HG02870 (cell line): ENCODE measurements around the gene EME2.

ENCODE experiments used
- ATAC-seq: cut with Tn5 transposase; IDR thresholded peaks from one replicate; pipeline ENCODE4 v1.9.1; 2021; ENCODE audit warnings: mild to moderate bottlenecking, moderate library complexity; ENCODE audit not compliant: unreplicated experiment

The EME2 gene

DNA sequence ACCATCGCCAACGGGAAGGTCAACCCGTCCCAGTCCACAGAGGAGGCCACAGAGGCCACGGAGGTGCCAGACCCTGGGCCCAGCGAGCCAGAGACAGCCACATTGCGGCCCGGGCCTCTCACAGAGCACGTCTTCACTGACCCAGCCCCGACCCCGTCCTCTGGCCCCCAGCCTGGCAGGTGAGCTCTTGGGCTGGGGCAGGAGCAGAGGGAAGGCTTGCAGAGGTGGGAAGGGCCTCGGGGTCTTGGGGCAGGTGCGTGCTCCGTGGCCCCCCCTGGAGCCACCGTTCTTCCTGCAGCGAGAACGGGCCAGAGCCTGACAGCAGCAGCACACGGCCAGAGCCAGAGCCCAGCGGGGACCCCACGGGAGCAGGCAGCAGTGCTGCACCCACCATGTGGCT is 6.4 kb upstream of the EME2 start:
- ATAC-seq, result no peak

DNA sequence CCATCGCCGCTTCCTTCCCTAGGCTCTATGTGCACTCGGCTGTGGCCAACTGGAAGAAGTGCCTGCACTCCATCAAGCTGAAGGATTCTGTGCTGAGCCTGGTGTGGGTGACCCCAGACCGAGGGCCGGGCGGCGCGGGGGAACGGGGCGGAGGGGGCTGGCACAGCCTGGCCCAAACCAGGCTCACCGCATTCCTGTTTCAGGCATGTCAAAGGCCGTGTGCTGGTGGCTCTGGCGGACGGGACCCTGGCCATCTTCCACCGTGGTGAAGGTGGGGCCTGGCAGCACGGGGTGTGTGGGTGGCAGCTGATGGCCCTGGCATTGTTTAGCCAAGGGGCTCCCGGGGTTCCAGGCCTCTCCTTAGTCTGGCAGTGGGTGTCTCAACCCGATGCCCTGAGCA is 5.9 kb upstream of the EME2 start:
- ATAC-seq, result no peak

GRCh38 chr16:1767116-1767994 is 5.3 kb upstream of the EME2 start:
- no peak for ATAC-seq

GRCh38 chr16:1768061-1768766 is 4.4 kb upstream of the EME2 start:
- no peak for ATAC-seq

DNA sequence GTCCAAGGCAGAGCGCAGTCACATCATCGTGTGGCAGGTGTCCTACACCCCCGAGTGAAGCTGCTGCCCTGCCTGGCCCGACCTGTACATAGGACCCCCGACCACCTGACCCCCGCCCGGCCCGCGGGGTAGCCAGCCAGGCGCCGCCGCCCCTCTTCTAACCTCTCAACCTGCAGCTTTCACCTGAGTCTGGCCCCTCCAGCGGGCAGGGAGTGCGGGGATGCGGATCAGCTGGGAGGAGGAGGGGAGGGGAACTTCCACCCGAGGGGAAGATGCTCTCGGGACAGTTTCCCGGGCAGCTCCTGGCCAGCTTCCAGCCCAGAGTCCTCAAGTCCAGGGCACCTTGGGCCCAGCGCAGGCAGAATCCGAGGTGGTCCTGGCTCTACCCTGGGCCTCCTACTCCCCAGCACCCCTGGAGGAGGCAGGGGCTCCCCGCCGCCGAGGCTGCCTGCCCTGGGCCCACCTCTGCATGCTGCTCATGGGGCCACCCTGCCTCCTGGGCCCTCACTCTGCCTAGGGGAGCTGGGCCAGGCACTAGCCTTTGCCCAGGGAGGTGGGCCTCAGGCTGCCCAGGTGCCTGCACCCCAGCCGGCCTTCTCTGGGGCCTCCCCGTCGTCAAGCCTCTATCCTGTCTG is 3.7 kb upstream of the EME2 start:
- ATAC-seq, result no peak

- no peak for ATAC-seq
Measured at GRCh38 chr16:1769402-1770300, 3.0 kb upstream of the EME2 start.

DNA sequence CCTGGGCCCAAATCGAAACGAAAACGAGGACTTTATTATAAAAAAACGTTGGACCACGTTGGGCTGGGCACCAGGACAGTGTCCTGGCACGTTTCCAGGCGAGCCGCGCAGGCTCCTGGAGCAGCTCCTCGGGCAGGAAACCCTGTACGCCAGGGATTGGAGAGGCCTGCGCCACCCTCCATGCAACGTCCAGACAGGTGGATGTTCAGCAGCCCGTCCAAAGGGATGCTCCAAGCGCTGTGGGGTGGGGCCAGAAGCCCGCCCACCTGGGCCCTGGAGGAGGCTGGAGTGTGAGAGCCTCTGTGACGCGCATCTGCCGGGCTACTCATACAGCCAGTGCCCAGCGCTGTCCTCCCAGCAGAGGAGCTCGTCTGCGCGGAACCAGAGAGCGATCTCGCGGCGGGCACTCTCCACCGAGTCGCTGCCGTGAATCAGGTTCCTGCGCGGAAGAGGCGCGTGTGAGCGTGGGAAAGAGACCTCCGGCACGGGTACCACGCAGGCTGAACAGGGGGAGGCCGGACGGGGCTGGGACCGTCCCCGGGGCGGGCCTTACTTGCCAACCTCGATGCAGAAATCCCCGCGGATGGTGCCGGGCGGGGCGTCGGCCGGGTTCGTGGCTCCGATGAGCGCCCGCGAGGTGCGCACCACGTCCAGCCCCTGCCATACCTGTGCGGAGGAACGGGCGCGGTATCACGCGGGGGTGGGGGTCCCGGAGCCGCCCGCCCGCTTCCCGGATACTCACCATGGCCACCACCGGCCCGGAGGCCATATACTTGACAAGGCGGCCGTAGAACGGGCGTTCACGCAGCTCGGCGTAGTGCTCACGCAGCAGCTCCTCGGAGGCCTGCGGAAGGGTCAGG is 2.1 kb upstream of the EME2 start:
- no peak for ATAC-seq

DNA sequence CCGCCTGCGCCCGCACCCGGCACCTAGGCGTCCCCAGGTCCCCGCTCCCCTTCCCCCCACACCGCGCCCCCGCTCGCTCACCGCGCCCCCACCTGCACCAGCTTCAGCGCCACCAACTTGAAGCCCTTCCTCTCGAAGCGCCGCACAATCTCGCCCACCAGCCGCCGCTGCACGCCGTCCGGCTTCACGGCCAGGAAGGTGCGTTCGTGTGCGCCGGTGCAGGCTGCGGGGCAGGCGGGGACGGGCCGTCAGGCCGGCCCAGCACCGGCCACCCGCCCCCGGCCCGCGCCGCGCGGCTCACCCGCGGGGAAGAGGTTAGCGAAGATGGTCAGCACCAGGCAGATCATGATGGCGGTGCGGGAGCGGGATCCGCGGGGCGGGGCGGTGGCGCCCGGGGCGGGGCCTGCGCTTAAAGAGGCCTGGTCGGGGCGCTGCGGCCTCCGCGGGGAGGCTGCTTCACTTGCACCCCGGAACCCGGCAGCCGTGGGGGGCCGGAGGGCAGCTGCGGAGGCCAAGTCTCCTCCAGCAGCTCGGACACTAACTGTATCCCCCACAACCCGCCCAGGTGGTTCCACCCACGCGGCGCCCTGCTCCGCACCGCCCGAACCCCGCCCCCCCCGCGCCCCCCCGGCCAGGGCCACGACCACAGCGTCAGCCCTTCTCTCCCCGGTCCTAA is 1.3 kb upstream of the EME2 start, which contains the start of gene NME3:
TSS of gene NME3 (minus strand) at position 356 of the 676 bp plus-strand sequence. CDS start at position 347, 9 bp downstream.
- ATAC-seq, result peak; percentile 29

GRCh38 chr16:1771864-1772361 is 697 bp upstream of the EME2 start:
- ATAC-seq, result no peak

GRCh38 chr16:1772908-1773702 is 495 bp downstream of the EME2 start, which contains the start of gene MRPS34:
Gene MRPS34 (minus strand): TSS chr16:1773134. CDS start chr16:1773119, 15 bp downstream.
- peak; percentile 40 for ATAC-seq

GRCh38 chr16:1773703-1774447 is 1.3 kb downstream of the EME2 start:
- ATAC-seq, result no peak

DNA sequence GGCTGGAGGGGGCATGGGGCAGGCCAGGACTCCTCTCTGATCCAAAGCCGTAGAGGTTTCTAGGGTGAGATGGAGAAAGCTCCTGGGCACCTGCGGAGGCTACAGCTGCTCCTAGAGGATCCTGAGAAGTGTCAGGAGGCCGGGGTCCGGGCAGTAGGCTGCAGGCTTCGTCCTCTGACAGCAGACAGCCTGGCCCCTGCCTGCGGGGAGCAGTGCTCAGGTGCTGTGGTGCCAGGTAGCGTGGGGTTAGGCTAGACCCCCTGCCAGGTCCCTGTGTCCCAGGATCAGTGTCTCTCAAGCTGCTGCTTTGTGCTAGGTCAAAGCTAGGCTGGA is 1.8 kb downstream of the EME2 start:
- ATAC-seq, result no peak

- ATAC-seq, result no peak
Measured at GRCh38 chr16:1775006-1775845, 2.6 kb downstream of the EME2 start.

DNA sequence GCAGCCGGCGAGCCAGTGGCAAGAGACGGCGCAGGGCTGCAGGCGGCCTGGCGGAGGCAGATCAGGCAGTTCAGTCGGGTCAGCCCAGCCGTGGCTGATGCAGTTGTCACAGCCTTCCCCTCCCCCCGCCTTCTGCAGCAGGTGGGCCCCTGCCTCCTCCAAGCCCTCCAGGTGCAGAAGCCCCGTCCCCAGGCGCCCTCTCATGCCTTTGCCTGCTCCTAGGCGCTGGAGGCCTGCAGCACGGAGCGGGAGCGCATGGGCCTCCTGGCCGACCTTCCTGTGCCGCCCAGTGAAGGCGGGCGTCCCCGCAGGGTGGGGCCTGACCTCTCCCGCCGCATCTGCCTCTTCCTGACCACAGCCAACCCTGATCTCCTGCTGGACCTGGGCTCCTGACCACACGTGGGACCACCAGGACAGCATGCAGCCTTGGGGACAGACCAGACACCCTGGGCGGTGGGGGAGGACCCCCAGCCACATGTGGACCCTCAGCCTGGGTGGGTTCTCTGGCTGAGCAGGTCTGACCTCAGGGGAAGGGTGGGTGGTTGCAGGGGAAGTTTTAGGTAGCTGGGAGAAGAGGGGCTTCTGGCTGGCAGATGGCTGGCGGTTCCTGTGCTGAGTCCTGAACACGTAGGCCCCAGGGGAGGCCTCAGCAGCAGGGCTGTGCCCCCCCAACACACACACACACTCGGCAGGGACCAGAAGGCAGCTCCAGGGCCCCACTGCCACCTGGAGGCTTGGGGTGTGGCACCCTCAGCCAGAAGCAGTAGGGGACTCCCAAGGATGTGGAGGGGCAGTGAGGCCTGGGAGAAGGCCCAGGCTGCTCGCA is 3.4 kb downstream of the EME2 start:
- ATAC-seq, result no peak

GRCh38 chr16:1776672-1776955 is 4.0 kb downstream of the EME2 start:
- no peak for ATAC-seq

GRCh38 chr16:1776991-1777374 is 4.4 kb downstream of the EME2 start:
- ATAC-seq, result no peak
